Tibial nerve (tissue), 4 donors: Measurements from ENCODE around the gene ZNF496.

Experiments
- CTCF ChIP-seq, 5 experiments: fragments of 200-600 bp in 3 of 5; fragments of 450-650 bp in 2 of 5; sonication (generic) in 3 of 5; IDR thresholded peaks; one replicate each; pipeline ENCODE4 v1.5.1; 2016 to 2019; ENCODE audit warnings: antibody characterized with exemption in 5 of 5, mild to moderate bottlenecking in 3 of 5, moderate library complexity in 2 of 5
- EP300 ChIP-seq, 2 donors: sonication (generic); formaldehyde crosslinking; IDR thresholded peaks; one replicate each; pipeline ENCODE4 v1.6.1; 2017; ENCODE audit warnings: antibody characterized with exemption in 2 of 2, mild to moderate bottlenecking in 1 of 2

- TF ChIP-seq CTCF (IDR thresholded peaks at IDR 0.05) (no peak), EP300 (IDR thresholded peaks at IDR 0.05) (no peak)
Measured at GRCh38 chr1:247247568-247247967, 84.1 kb downstream of the ZNF496 start.
